Keratinocyte (primary cell): ENCODE data around the gene CMIP.

Experiments used
- CTCF ChIP-seq, 3 experiments: IDR thresholded peaks in 1 of 3; conservative IDR thresholded peaks in 1 of 3; optimal IDR thresholded peaks in 1 of 3; 2 replicates in 2 of 3; 3 replicates in 1 of 3; pipeline versions ENCODE3 to v1.5.1; 2011; ENCODE audit warnings: low read length in 3 of 3, mild to moderate bottlenecking in 3 of 3, moderate library complexity in 2 of 3, control low read depth in 1 of 3, inconsistent platforms in 1 of 3; ENCODE audit not compliant: insufficient read depth in 2 of 3; ENCODE audit errors: extremely low read depth in 1 of 3
- EZH2 ChIP-seq: IDR thresholded peaks from one replicate; pipeline ENCODE4 v1.6.1; 2012; ENCODE audit warnings: inconsistent platforms, mild to moderate bottlenecking, low read length, moderate library complexity

DNA sequence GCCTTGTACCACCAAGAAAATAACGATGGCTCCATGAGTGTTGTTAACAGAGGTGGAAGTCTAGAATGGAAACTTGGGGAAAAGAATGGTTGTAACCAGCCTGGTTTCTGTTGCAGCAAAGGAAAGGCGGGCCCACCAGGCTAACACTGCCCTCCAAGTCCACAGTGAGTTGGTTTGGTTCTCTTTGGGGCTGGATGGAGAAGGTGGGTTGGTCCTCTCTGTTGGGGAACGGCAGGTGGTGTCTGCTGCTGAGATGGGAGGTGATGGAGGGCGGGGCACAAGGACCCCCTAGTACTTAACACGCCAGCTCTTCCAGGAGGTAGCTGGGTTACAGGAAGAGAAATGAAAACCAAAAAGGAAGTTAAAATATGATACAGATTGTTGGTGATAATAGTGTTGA, 257.9 kb downstream of the CMIP start:
- no peak for TF ChIP-seq CTCF (optimal IDR thresholded peaks at IDR 0.05 in 1 of 3, IDR thresholded peaks at IDR 0.05 in 1 of 3, conservative IDR thresholded peaks at IDR 0.05 in 1 of 3; ENCODE audit: extremely low read depth in 1 of 3, insufficient read depth in 2 of 3, low read length in 3 of 3)
- TF ChIP-seq EZH2, result no peak
